GM18873 (cell line): Measurements from ENCODE around the gene SIK3.

ENCODE experiments used
- ATAC-seq: cut with Tn5 transposase; IDR thresholded peaks from one replicate; pipeline ENCODE4 v1.9.1; 2021; ENCODE audit warnings: mild to moderate bottlenecking, moderate library complexity, moderate number of reproducible peaks; ENCODE audit not compliant: unreplicated experiment, low FRiP score

SIK3 gene

GRCh38 chr11:116833816-116834534, 264.3 kb downstream of the SIK3 start:
- ATAC-seq: no peak

GRCh38 chr11:116833491-116833815, 264.8 kb downstream of the SIK3 start:
- ATAC-seq: no peak

- ATAC-seq: no peak
Observed at GRCh38 chr11:116832350-116833290, 265.6 kb downstream of the SIK3 start.

DNA sequence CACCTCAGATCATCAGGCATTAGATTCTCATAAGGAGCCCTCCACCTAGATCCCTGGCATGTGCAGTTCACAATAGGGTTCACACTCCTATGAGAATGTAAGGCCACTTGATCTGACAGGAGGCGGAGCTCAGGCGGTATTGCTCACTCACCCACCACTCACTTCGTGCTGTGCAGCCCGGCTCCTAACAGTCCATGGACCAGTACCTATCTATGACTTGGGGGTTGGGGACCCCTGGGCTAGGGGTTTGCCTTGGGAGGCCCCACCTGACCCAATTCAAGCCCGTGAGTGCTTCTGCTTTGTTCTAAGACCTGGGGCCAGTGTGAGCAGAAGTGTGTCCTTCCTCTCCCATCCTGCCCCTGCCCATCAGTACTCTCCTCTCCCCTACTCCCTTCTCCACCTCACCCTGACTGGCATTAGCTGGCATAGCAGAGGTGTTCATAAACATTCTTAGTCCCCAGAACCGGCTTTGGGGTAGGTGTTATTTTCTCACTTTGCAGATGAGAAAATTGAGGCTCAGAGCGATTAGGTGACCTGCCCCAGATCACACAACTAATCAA, 266.4 kb downstream of the SIK3 start:
- ATAC-seq: no peak

- ATAC-seq: no peak
Observed at GRCh38 chr11:116830184-116830912, 267.9 kb downstream of the SIK3 start.

GRCh38 chr11:116829525-116830183, 268.6 kb downstream of the SIK3 start, which contains the start of gene APOC3:
APOC3 (plus strand) TSS chr11:116829907; CDS start chr11:116830583, 676 bp downstream.
- ATAC-seq: no peak

- no peak for ATAC-seq
Observed at GRCh38 chr11:116828632-116829524, 269.4 kb downstream of the SIK3 start.

GRCh38 chr11:116827461-116827860, 270.8 kb downstream of the SIK3 start:
- ATAC-seq: no peak

- no peak for ATAC-seq
Observed at GRCh38 chr11:116826751-116827431, 271.3 kb downstream of the SIK3 start.

DNA sequence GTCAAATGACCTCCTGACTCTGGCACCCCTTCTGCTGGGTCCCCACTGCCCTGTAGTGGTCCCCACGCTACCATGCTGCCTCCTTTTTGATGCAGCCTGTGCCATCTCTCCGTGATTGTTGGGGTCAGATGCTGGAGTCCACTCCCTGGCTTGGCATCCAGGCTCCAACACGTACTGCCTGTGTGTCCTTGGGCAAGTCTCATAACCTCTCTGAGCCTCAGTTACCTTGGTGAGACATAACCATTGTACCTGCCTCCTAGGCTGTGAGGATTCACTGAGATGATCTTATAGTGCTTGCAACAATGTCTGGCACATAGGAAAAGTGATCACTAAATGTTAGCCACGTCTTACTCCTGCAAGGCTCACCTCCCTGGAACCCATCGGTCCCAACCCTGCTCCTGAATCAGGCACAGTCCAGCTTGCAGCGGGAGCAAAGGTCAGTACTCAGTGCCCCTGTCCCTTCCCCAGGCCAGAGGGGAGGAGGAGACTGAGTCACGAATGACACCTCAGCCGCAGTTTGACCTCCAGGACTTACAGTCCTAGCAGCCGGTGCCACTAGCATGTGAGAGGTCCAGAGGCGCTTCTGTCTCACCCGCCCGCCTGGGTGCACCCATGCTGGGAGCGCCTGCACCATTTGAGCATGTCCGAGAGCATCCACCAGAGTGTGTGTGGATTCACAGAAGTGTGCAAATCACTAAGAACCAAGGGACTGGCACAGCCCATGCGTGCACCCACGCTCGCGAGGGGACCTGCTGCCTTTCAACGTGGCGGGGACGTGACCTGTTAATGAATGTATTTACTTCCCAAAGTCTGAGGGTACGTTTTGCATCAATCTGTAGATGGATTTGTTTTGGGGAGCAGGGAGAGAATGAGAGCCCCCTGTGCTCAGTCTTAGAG, 272.1 kb downstream of the SIK3 start:
- ATAC-seq: no peak

DNA sequence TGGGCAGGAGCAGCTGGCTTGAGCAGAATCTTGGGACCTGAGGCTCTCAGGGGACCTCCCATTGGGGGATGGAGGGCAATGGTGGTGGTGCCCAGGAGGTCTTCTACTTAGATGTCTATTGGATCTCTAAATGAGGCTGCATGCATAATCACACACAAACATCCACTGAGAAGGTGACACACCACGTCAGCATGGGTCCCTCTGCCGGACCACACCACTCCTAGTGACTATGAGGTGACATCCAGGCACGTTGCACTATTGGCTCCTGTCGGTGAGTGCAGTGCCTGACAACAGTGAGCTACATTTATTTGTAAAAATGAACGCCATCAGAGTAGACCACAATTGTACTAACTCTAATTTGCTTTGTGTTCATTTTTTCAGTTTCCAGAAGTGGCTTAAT, 272.8 kb downstream of the SIK3 start:
- ATAC-seq: no peak

GRCh38 chr11:116823031-116823843, 275.0 kb downstream of the SIK3 start, which contains the start of gene APOA4:
APOA4 (minus strand) TSS chr11:116823304; CDS start chr11:116823191, 113 bp downstream.
- ATAC-seq: no peak

GRCh38 chr11:116822575-116822974, 275.7 kb downstream of the SIK3 start:
- ATAC-seq: no peak

GRCh38 chr11:116821050-116821918, 276.9 kb downstream of the SIK3 start:
- no peak for ATAC-seq

- ATAC-seq: no peak
Observed at GRCh38 chr11:116819049-116819448, 279.2 kb downstream of the SIK3 start.

GRCh38 chr11:116814502-116814901, 283.7 kb downstream of the SIK3 start:
- no peak for ATAC-seq
